ENCODE measurements around the gene GSTM4. TPM values are rescaled to one million over a fixed set of nuclear protein-coding genes. Genes with fewer than 3 reads are reported as not detected.
"Not testable (repeated sequence)": the region's sequence is repeated elsewhere in the genome, so short reads cannot be mapped to it uniquely, and the experiment has no call there.

Gene GSTM4
- total RNA-seq, 1 donor from 2014 or later: 36.7 TPM

DNA sequence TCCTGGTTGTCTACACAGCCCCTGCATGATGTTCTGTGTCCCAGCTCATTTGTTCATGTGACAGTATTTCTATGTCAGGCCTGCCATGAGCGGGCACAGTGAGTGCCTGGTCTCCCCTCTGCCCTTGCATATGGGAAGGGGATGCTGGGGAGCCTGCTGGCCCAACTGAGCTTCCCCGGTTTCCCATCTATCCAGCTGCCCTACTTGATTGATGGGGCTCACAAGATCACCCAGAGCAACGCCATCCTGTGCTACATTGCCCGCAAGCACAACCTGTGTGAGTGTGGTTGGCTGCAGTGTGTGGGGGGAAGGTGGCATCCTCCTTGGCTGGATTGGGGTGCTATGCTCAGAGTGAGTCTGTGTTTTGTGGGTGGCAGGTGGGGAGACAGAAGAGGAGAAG lies 1.5 kb downstream of the GSTM4 start:
- ATAC-seq: no peak
- intact Hi-C loops (cut with DNase I): no loop called here
- DNase-seq (ENCODE audit: low spot score): no peak

DNA sequence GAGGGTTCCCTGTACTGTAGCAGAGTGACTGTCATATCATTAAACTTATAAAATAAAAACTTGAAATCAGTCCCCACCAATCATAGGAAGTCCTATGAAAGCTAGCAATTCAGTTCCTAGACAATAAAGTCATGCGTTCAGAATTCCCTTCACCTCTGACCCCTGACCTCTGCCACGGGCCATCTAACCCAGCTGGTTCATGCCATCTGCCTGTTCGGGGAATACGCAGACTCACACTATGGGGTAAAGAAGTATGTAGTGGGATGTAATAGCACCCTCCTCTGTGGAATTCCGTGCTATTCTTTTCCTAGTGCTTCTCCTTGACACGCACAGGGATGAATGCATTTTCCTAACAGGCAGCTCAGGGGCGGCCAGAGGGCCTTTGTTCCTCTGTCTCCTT lies 2.1 kb downstream of the GSTM4 start:
- DNase-seq (ENCODE audit: low spot score) (no peak), ATAC-seq (no peak)
- intact Hi-C loops (cut with DNase I): no loop called here

DNA sequence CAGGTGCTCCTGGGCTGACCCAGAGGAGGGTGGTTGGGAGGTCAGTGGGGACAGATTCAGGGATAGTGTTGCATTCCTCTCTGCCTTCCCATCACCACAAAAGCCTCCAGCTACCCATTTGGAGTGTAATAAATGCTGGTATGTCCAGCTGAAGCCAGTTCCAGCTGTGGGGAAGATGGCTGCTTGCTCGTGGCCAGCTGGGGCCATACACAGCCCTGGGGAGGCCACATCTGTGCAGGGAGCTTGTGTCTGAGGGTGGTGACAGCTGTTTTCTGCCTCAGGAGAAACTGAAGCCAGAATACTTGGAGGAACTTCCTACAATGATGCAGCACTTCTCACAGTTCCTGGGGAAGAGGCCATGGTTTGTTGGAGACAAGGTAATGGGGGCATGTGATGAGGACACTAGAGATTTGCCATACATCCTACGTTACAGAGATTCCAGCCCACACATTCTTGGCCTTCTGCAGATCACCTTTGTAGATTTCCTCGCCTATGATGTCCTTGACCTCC lies 2.7 kb downstream of the GSTM4 start:
- no peak for ATAC-seq
- intact Hi-C loops (cut with DNase I): no loop called here
- no peak for DNase-seq (ENCODE audit: low spot score)

DNA sequence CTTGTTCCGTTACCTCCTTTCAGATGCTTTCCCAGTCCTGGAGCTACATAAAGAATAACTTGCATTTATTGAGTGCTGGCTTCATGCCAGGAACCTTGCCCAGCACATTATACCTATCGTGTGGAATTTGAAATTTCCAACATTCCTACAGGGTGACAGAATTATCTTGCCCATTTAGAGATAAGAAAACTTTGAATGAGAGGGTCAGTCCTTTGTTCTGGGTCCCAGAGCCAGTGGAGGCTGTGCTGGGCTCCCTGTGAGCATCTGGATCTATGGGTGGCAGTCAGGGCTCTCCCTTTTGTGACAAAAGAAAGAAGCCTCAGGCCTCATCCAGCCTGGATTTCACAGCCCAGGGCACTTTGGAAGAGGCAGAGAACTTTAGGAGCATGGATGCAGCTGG lies 3.2 kb downstream of the GSTM4 start:
- intact Hi-C loops (cut with DNase I): no loop called here
- no peak for DNase-seq (ENCODE audit: low spot score)
- ATAC-seq: no peak

DNA sequence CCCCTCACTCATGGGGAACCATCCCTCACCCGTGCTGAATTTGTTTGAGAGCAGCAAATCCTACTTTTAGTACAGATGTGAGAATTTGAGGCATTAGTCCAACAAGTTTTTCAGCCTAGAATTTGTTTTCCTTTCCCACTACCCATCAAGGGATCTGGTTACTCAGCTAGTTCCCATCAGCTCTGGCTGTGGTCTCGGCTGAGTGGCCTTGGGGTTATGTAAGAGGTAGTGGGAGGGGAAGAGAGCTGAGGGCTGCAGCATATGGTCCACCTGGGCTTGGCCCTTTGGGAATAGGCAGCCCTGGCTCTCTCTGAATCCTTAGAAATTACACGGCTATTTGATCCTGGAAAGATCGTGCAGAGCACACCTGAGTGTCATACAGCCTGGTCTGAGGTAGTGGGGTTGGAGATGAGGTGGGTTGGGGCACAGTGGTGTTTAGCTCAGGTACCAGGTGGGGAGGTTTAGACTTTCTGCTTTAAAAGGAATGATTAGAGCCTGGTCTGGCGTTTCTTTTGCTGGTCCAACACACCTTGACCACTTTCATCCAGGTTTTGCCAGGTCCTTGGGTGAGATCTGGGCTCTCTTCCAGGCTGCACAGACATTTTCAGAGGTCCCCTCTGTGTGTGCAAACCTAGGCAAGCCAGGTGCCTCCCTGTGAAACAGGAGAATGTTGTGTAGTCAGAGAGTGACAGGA lies 4.2 kb downstream of the GSTM4 start:
- ATAC-seq (no peak), DNase-seq (ENCODE audit: low spot score) (no peak)
- intact Hi-C loops (cut with DNase I): no loop called here

DNA sequence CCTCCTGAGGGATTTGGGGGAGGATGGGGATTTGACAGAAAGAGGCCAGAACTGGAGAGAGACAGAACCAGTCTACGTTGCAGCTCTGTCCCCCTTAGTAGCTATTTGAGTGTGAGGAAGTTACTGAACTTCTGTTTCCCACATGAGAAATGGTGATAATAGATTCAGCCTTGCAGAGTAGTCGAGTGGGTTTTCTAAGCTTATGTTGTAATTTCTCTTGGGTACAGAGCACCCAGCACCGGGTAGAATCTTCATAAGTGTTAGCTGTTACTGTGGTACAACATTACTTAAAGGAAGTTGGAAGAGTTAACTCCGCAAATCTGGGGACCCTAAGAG lies 4.8 kb downstream of the GSTM4 start:
- ATAC-seq; DNase-seq (ENCODE audit: low spot score); intact Hi-C loops (cut with DNase I): not testable (repeated sequence)

DNA sequence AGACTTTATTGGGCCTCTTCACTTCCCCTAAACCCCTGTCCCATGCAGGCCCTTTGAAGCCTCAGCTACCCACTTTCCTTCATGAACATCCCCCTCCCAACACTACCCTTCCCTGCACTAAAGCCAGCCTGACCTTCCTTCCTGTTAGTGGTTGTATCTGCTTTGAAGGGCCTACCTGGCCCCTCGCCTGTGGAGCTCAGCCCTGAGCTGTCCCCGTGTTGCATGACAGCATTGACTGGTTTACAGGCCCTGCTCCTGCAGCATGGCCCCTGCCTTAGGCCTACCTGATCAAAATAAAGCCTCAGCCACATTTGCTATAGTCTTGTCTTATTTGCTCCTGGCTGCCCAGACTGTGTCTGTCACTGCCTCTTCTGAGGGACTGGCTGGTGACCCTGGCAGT lies 5.5 kb downstream of the GSTM4 start:
- intact Hi-C loops (cut with DNase I): no loop called here
- ATAC-seq: no peak
- no peak for DNase-seq (ENCODE audit: low spot score)

DNA sequence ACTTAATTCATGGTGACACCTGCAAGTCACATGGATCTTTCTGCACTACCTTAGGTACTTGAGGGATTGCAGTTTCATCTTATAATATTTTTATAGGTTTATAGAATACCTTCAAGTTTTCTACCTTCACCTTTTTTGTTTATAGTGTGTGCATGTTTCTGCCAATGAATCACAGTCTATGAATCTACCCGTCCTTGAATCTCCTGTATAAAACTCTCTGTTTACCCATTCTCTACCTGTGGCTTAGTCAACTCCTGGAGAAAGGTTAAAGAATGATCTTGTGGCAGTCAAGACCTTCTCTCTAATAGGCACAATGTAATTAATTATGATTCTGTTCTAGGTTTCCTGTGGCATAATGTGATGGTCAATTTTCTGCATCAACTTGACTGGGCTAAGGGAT lies 8.8 kb downstream of the GSTM4 start:
- ATAC-seq (no peak), DNase-seq (ENCODE audit: low spot score) (no peak)
- intact Hi-C loops (cut with DNase I): no loop called here

DNA sequence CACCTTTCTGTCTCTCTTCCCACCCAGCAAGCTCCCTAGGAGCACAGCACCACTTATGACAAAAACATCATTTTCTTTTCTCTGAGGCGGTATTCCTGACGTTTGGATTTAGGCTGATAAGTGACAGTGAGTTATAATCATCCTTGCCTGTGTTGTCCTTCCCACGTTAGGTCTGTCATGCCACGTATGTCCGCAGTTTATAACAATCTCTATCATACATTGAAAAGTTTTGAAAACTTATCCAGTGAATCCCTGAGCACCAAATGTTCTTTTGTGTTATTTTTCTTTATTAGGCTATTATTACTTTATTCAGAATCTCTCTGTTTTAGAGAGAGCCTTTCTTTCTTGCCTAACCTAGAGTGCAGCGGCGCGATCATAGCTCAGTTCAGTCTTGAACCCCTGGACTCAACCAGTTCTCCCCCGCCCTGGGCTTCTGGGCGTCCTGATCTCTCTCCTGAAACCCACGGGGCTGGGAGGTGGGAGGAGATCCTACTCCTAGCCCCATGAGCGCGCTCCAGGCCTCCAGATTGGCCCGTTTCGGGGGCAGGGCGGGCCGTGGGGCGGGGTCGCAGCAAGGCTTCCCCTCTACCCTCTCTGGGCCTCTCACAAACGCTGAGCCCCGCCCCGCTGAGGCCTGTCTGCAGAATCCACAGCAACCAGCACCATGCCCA lies 11.7 kb downstream of the GSTM4 start, which contains the start of gene GSTM2:
GSTM2 (plus strand) TSS at position 606 of the 671 bp plus-strand sequence; CDS start at position 665, 59 bp downstream.
- ATAC-seq (peak; percentile 100), DNase-seq (ENCODE audit: low spot score) (peak; percentile 96)
- intact Hi-C loops (cut with DNase I): loop anchor here (2.0 kb wide), 1 partner anchor 57 kb away; no protein-coding TSS in a partner anchor

DNA sequence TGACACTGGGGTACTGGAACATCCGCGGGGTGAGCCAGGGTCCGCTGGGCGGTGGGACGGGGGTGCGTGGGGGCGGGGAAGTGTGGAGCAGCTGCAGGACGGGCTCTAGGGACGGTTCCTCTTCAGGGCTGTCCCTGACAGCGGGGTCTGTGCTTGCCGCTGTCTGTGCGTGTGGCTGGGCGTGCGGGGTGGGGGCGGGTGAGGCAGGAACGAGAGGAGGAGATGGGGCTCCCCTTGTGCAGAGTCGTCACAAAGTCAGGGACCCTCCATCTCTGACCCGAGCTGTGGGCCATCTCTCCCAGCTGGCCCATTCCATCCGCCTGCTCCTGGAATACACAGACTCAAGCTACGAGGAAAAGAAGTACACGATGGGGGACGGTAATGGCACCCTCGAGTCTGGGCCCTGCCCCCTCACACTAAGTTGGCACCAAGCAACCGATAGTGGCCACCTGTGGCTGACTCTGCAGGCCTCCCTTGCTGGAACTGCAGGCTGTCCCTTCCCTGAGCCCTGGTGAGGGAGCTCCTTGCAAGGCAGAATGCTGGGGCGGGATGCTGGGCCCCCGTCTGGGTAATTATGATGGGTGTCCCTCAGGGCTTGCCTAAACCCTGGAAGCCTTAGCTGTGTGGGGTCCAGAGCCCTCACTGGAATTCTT lies 12.3 kb downstream of the GSTM4 start:
- intact Hi-C loops (cut with DNase I): loop anchor here (2.0 kb wide), 1 partner anchor 57 kb away; no protein-coding TSS in a partner anchor
- DNase-seq (ENCODE audit: low spot score) (no peak), ATAC-seq (peak; percentile 50)

DNA sequence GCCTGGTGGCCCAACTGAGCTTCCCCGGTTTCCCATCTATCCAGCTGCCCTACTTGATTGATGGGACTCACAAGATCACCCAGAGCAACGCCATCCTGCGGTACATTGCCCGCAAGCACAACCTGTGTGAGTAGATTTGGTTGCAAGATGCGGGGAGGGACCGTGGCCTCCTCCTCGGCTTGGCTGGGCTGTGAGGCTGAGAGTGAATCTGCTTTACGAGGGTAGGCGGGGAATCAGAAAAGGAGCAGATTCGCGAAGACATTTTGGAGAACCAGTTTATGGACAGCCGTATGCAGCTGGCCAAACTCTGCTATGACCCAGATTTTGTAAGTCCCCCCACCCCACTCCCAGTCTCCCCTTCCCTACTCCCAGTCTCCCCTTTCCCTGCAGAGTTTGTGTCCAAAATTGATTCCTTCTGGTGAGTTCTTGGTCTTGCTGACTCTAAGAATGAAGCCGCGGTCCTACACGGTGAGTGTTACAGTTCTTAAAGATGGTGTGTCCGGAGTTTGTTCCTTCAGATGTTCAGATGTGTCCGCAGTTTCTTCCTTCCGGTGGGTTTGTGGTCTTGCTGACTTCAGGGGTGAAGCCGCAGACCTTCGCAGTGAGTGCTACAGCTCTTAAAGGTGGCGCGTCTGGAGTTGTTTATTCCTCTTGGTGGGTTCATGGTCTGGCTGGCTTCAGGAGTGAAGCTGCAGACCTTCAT lies 13.5 kb downstream of the GSTM4 start:
- DNase-seq (ENCODE audit: low spot score) (no peak), ATAC-seq (no peak)
- intact Hi-C loops (cut with DNase I): loop anchor here (2.0 kb wide), 1 partner anchor 55 kb away; no protein-coding TSS in a partner anchor

DNA sequence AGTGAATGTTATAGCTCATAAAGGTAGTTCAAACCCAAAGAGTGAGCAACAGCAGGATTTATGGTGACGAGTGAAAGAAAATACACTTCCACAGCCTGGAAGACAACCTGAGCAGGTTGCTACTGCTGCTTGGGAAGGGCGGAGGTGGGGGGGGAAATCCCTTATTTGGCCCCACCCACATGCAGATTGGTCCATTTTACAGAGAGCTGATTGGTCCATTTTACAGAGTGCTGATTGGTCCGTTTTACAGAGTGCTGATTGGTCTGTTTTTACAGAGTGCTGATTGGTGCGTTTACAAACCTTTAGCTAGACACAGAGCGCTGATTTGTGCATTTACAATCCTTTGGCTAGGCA lies 14.0 kb downstream of the GSTM4 start:
- intact Hi-C loops (cut with DNase I): loop anchor here (2.0 kb wide), 1 partner anchor 55 kb away; no protein-coding TSS in a partner anchor
- DNase-seq (ENCODE audit: low spot score); ATAC-seq: not testable (repeated sequence)

DNA sequence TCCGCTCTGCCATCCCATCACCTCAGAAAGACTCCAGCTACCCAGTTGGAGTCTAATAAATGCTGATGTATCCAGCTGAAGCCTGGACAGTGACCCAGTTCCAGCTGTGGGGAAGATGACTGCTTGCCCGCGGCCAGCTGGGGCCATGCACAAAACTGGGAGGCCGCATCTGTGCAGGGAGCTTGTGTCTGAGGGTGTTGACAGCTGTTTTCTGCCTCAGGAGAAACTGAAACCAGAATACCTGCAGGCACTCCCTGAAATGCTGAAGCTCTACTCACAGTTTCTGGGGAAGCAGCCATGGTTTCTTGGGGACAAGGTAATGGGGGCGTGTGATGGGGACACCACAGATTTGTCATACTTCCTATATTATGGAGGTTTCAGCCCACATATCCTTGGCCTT lies 15.2 kb downstream of the GSTM4 start:
- DNase-seq (ENCODE audit: low spot score) (no peak), ATAC-seq (no peak)
- intact Hi-C loops (cut with DNase I): no loop called here

DNA sequence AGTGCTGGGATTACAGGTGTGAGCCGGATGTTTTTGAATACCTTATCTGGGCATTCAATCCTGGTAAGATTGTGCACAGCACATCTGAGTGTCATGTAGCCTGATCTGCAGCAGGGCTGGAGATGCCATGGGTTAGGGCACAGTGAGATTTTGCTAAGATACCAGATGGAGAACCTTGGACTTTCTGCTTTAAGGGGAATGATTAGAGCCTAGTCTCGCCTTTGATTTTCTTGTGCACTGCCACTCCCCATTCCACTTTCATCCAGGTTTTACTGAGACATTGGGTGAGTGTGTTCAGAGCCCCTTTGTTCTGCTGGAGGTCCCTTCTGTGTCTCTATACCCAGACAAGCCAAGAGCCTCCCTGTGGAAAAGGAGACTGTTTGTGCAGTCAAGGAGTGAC lies 18.0 kb downstream of the GSTM4 start:
- not testable (repeated sequence) for ATAC-seq

DNA sequence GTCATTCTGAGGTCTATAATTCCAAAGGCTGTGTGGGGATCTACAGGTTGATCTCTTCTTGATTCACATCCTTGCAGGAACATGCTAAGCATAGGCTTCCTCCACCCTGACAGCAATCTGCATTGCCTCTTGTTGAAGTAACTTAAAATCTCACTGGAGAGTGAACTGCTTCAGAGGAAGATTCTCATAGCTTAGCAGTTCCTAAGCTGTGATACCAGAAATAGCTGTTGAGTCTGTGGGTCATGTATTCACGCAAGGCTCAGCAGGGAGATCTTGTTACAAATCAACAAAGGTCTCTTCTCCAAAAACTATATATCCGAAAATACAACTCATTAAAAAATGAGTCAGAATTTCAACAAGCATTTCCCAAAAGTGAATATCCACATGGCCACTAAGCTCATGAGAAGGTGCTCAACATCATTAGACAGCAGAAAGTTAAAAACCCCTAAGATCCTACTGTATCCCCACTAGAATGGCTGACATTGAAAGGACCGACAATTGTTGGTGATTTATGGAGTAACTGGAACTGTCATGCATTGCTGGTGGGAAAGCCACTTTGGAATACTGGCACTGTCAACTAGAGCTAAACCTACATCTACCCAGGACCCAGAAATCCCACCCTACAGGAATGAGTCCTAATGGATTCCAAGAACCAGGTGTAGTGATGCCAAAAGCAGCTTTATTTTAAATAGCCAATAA lies 20.9 kb downstream of the GSTM4 start:
- intact Hi-C loops (cut with DNase I); DNase-seq (ENCODE audit: low spot score); ATAC-seq: not testable (repeated sequence)

More for the DNA sequence above, 18.0 kb downstream of the GSTM4 start:
- intact Hi-C loops (cut with DNase I); DNase-seq (ENCODE audit: low spot score): not testable (repeated sequence)

DNA sequence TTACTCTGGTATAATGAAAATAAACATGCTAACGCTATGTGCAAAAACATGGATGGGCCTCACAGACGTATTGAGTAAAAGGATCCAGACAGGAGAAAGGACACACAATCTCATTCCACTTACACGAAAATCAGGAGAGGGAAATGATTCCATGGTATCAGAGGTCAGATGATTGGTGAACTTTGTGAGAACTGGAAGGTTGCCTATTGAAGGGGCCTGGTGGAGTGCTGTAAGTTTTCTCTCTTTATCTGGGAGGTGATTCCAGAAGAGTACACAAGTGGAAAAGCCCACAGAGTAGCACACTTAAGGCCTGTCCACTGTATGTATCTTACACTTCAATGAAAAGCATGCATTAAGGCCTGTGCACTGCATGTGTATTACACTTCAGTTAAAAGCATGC lies 21.6 kb downstream of the GSTM4 start:
- ATAC-seq (no peak), DNase-seq (ENCODE audit: low spot score) (no peak)
- intact Hi-C loops (cut with DNase I): no loop called here

DNA sequence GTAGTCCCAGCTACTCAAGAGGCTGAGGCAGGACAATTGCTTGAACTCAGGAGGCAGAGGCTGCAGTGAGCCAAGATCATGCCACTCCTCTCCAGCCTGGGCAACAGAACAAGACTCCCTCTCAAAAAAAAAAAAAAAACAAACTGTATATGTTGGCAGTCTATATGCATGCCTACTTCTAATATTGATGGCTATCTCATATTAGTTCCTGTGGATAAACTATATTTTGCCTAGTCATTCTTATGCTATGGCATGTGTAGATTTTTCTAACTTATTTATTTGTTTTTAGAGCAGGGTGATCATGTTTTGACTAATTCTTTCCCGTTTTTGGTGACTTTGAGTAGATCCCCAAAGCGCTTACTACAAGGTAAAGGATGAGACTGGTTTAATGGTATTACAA lies 22.7 kb downstream of the GSTM4 start:
- ATAC-seq; DNase-seq (ENCODE audit: low spot score); intact Hi-C loops (cut with DNase I): not testable (repeated sequence)

DNA sequence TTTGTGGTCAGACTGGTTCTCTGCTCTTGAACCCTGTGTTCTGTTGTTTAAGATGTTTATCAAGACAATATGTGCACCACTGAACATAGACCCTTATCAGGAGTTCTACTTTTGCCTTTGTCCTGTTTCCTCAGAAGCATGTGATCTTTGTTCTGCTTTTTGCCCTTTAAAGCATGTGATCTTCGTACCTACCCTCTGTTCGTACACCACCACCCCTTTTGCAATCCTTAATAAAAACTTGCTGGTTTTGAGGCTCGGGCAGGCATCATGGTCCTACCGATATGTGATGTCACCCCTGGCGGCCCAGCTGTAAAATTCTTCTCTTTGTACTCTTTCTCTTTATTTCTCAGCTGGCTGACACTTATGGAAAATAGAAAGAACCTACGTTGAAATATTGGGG lies 28.9 kb downstream of the GSTM4 start:
- intact Hi-C loops (cut with DNase I); ATAC-seq; DNase-seq (ENCODE audit: low spot score): not testable (repeated sequence)

DNA sequence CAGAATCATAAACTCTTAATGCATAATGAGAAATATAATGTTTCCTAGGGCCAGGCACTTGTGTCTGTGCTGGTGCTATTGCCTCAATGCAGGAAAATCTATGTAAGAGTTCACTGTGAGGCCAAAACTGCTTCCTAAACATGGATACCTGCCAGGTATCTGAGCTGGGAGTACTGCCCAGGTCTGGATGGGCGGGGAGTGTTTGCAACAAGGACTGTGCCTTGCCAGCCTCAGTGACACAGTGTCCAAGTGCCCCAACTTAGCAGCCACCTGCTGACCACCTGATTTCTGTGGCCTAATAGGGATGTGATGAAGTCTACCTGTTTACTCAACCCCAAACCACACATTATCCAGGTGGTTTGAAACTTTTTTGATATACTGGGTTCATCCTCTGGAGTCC lies 29.5 kb downstream of the GSTM4 start:
- ATAC-seq; intact Hi-C loops (cut with DNase I): not testable (repeated sequence)

More for the DNA sequence above, 29.5 kb downstream of the GSTM4 start:
- not testable (repeated sequence) for DNase-seq (ENCODE audit: low spot score)
